GM20431 (cell line): ENCODE measurements around the gene HDLBP.
"Not testable (repeated sequence)": the region's sequence is repeated elsewhere in the genome, so short reads cannot be mapped to it uniquely, and the experiment has no call there.

Source experiments
- in situ Hi-C: fragments of 300-500 bp; cut with MseI, MboI; formaldehyde crosslinking; loops from one replicate; pipeline ENCODE4 v1.15.0; 2020; ENCODE audit warnings: low sequenced_read_pairs; ENCODE audit not compliant: unreplicated experiment

Gene HDLBP

DNA sequence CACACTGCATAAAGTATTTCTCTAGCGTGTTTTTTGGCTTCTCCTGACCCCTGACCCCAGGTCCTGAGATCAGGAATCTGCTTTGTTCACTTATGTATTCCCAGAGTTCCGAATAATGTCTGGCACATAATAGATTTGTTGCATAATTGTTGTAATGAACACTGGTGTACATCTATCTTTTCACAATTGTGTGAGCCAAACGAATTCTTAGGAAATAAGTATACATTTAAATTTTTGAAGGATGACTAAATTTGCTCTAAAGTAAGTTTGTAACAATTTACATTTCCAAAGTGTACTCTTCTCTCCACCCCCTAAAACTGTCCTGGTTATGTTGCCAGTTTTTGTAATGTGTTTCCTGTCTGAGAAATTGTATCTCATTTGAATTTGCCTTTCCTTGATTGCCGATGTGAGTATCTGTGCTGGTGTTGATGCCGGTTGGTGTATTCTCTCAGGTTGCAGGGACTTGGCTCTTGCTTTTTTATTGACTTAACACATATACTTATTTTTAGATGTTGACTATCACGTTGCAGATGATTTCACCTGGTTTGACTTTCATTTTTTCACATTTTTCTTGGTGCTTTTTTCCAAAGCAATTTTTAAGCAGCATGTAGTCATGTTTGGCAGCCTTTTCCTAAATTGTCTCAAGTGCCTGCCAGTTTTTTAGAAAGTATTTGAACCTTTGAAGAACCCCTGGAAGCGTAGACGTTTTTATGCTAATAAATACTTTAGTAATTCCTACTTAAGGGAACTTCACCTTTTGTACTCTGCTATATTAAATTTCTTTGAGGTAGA, 24.6 kb upstream of the HDLBP start:
- in situ Hi-C loops = no loop called here

DNA sequence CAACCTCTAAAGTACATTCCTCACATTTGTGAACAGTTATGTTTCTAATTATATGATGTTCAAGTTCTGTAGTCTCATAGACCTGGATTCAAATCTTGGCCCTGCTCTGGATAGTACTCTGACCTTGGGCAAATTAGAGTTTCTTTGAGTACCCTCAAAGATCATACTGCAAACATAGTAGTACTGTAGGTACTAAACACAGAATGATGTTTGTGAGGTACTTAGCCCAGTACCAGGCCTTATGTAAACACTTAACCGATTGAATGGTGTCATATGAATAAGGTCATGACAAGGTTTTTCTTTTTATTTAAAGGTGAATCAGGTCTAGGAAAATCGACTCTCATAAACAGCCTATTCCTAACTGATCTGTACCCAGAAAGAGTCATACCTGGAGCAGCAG, 19.3 kb upstream of the HDLBP start:
- in situ Hi-C loops = no loop called here

DNA sequence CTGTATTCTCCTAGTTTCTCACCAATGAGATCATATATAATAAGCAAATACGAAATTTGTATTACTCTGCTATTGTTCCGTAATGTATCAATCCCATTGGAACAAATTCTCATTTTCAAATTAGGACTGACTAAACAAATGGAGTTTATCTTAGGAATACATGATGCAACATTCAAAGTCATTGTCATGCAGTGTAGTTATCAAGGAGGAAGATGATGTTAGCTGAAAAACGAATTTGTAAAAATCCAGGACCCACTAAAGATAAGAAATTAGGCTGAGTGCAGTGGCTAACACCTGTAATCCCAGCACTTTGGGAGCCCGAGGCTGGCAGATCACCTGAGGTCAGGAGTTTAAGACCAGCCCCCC, 15.1 kb upstream of the HDLBP start:
- in situ Hi-C loops = no loop called here

GRCh38 chr2:241329669-241330615, 14.5 kb upstream of the HDLBP start:
- in situ Hi-C loops = no loop called here

- in situ Hi-C loops = no loop called here
These were observed 9.8 kb upstream of the HDLBP start for GRCh38 chr2:241325257-241325656.

DNA sequence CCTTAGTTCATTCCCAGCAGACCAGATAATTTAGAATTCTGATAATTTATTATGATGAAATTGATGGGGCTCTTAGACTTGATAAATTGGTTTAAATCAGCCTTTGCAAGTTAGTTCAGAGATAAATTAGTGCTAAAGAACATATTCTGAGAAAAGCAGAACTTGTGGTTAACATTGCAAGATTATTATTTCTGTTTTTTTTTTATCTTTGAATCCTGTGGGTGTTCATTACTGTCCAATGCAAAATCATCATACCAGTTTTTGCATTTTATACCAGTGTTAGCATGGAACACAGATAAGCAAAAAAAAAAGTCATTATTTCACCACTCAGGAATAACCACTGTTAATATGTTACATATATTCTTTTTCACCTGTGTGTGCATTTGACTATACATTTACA, 9.3 kb upstream of the HDLBP start:
- in situ Hi-C loops = no loop called here

- in situ Hi-C loops = no loop called here
These were observed 8.3 kb upstream of the HDLBP start for GRCh38 chr2:241323778-241324177.

GRCh38 chr2:241321886-241322285, 6.4 kb upstream of the HDLBP start:
- in situ Hi-C loops = no loop called here

DNA sequence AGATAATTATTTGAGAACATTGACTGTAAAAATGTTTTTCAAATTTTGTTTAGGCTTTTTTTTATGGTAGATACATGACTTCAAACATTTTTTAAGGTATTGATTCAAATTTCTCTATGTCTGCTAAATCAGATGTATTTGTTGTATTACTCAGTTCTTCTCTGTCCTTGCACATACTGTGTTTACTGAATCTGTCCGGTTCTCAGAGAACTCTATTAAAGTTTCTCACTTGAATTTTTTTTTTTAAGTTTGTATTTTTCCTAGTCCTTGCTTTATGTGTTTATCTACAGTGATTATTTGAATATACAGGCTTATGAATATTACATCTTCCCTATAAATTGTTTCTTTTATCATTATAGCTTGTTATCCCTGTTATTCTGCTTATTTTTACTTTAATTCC, 5.6 kb upstream of the HDLBP start:
- in situ Hi-C loops = no loop called here

- in situ Hi-C loops = no loop called here
These were observed 4.9 kb upstream of the HDLBP start for GRCh38 chr2:241320394-241320793.

DNA sequence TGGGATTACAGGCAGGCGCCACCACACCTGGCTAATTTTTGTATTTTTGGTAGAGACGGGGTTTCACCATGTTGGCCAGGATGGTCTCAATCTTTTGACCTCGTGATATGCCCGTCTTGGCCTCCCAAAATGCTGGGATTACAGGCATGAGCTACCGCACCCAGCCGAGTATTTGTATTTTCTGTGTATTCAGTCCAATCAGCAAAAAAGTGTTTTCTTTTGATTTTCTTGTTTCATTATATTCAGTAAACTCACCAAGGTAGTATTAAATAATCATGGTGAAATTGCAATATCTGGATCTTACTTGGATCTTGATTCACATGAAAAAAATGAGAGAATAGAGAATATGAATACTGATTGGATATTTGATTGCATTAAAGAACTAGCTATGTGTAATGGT, 3.4 kb upstream of the HDLBP start:
- in situ Hi-C loops = not testable (repeated sequence)

DNA sequence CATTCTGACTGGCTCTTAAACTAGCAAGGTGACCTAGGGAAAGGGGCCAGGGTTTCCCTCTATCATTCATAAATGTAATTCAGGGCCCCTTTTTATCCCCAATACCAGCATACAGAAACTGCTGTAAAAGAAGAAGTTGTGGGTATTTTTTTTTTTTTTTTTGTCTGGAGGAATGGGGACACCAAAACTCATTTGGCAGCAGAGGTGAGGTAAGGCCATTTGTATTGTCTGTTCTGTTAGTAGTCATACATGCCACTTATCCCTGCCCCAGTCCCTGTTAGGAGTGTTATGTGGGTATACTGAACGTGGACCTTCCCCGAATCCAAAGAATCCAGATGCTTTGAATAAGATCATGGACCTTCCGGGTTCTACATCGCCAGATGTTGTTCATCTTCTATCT, 1.9 kb upstream of the HDLBP start:
- in situ Hi-C loops = no loop called here

DNA sequence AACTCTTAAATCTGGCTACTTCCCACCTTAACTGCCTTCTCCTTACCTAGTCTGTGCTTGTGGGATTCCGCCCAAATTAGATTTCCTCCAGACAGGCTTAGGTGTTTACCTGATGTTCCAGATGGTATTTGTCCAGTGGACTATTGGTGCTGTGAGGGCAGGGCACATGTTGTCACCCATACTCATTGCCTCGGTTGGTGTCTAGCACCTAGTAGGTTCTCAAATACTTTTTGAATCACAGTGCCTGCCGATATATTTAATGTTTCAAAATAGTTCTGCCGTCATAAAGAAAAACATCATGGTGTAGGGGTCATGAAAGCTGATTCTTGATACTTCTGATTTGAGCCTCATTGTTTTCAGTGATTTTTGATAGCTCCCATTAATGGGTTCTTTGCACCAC, 1.4 kb upstream of the HDLBP start:
- in situ Hi-C loops = no loop called here

GRCh38 chr2:241315879-241316631, 583 bp upstream of the HDLBP start, which contains the start of gene SEPTIN2:
Gene SEPTIN2 (plus strand): TSS chr2:241315925. CDS start chr2:241324233, 8,308 bp downstream.
- in situ Hi-C loops = no loop called here

- in situ Hi-C loops = no loop called here
These were observed 1.0 kb downstream of the HDLBP start for GRCh38 chr2:241314226-241315092.

DNA sequence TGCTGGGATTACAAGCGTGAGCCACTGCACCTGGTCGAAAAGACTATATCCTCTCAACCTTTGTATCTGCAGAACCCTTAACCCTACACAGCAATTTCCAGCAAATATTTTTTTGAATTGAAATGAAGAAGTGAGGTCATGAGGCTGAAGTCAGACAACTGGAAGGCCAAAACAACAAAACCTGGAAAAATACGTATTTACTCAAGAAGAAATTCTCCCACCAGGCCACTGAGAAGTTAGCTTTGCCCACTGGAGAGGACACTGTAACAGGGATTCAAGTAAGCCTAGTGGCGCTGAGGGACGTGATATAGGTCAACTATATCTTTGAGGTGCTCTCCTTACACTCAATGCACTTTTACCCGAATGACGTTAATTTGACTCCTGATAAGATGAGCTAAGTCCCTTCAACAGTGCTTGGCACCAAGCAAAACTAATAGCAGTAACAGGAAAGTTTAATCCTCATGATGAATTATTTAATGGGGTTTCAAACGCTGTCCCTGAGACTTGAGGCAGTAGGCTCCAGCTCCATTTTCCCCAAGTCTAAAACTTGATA, 1.9 kb downstream of the HDLBP start:
- in situ Hi-C loops = no loop called here

DNA sequence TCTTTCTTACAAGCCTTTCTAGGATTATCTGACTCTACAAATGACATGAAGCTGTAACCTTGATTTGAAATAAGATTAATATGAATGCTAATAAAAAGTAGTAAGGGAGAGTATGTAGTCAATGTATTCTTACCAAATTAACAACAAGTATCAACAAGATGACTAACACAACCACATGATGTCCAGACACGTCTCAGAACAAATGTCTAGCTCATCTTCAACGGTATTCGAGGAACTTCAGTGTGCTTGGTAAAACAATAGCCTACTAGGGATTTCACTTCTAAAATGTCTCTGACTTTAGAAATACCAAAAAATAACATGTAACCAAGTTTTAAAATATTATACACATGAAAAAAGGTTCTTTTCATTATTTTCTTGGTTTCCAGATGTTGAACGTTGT, 3.4 kb downstream of the HDLBP start:
- in situ Hi-C loops = no loop called here

GRCh38 chr2:241310917-241311566, 4.4 kb downstream of the HDLBP start:
- in situ Hi-C loops = no loop called here

- in situ Hi-C loops = no loop called here
These were observed 5.8 kb downstream of the HDLBP start for GRCh38 chr2:241309684-241310117.
